Activated CD4-positive, alpha-beta memory T cell treated with anti-CD3 and anti-CD28 coated beads for 36 hours (primary cell): ENCODE results near the gene C4orf50. TPM values are rescaled to one million over a fixed set of nuclear protein-coding genes. Genes with fewer than 3 reads are reported as not detected.
A peak's percentile ranks its signal among the peaks of the same experiment; 100 is the strongest.
"Not testable (repeated sequence)": the region's sequence is repeated elsewhere in the genome, so short reads cannot be mapped to it uniquely, and the experiment has no call there.

Source experiments
- CTCF ChIA-PET: fragments of 350-600 bp; sonication (Branson Sonifier 250); formaldehyde crosslinking; loops from one replicate; lab custom pipeline; 2021; ENCODE audit warnings: antibody characterized with exemption, inconsistent platforms; lab: Charles Lee
- POLR2A ChIA-PET: fragments of 350-600 bp; sonication (Branson Sonifier 250); formaldehyde crosslinking; loops from one replicate; lab custom pipeline; 2021; ENCODE audit warnings: antibody characterized with exemption; lab: Charles Lee
- DNase-seq: peaks from one replicate; pipeline ENCODE4 v3.0.0-alpha.2; 2020
- H3K27ac Mint-ChIP-seq: one replicate; pipeline ENCODE4 v1.8.0; 2021; ENCODE audit warnings: mixed read lengths
- H3K27me3 Mint-ChIP-seq: one replicate; pipeline ENCODE4 v1.8.0; 2021; ENCODE audit warnings: mixed read lengths
- H3K36me3 Mint-ChIP-seq: one replicate; pipeline ENCODE4 v1.8.0; 2021; ENCODE audit warnings: mixed read lengths
- H3K4me1 Mint-ChIP-seq: one replicate; pipeline ENCODE4 v1.8.0; 2021; ENCODE audit warnings: low read depth, mixed read lengths
- H3K4me3 Mint-ChIP-seq: one replicate; pipeline ENCODE4 v1.8.0; 2021; ENCODE audit warnings: mild to moderate bottlenecking, mixed read lengths
- H3K9me3 Mint-ChIP-seq: one replicate; pipeline ENCODE4 v1.8.0; 2021; ENCODE audit warnings: mixed read lengths
- intact Hi-C: fragments of 100-400 bp; cut with micrococcal nuclease; formaldehyde crosslinking; loops from one replicate; pipeline ENCODE4 v1.15.1; 2023
- microRNA-seq: library from miRNA; unstranded; fragments of <30 nt; microRNA quantifications from one replicate; pipeline ENCODE4 v1.2.0, GENCODE V29; 2022; ENCODE audit warnings: borderline number of aligned reads, borderline microRNAs expressed, borderline replicate concordance
- total RNA-seq, 2 experiments: library from RNA; stranded (reverse); gene quantifications; one replicate each; pipeline ENCODE4 v1.2.3, GENCODE V29; 2021

Gene C4orf50
- total RNA-seq, 2 experiments from 2014 or later, result 0.07 to 0.10 TPM

- ChIA-PET POLR2A (no interaction called here), CTCF (no interaction called here)
- peak; percentile 76 for DNase-seq
- peaks cover 22% of the 10 kb centered on the region for H3K4me1 Mint-ChIP-seq
- intact Hi-C loops, result loop anchor here (2.0 kb wide), 1 partner anchor 105 kb away; no protein-coding TSS in a partner anchor
- no peak overlapping the region for H3K27ac Mint-ChIP-seq
- no peak overlapping the region for H3K4me3 Mint-ChIP-seq
- peaks cover 8% of the 10 kb centered on the region for H3K27me3 Mint-ChIP-seq
- no peaks in the 10 kb centered on the region for H3K36me3 Mint-ChIP-seq
- no peaks in the 10 kb centered on the region for H3K9me3 Mint-ChIP-seq
Observed at GRCh38 chr4:5863461-5864113, 154.6 kb downstream of the C4orf50 start.

- CTCF ChIA-PET, result no interaction called here
- intact Hi-C loops, result no loop called here
- H3K27me3 Mint-ChIP-seq, result no peaks in the 10 kb centered on the region
- POLR2A ChIA-PET, result no interaction called here
- no peak overlapping the region for H3K4me3 Mint-ChIP-seq
- no peaks in the 10 kb centered on the region for H3K9me3 Mint-ChIP-seq
- no peaks in the 10 kb centered on the region for H3K36me3 Mint-ChIP-seq
- H3K27ac Mint-ChIP-seq, result no peak overlapping the region
- DNase-seq, result no peak
- peaks cover under 1% of the 10 kb centered on the region for H3K4me1 Mint-ChIP-seq
Observed at GRCh38 chr4:5858020-5858769, 160.0 kb downstream of the C4orf50 start.

GRCh38 chr4:5857199-5857598 lies 161.0 kb downstream of the C4orf50 start:
- POLR2A ChIA-PET, result no interaction called here

GRCh38 chr4:5856362-5856761 lies 161.9 kb downstream of the C4orf50 start:
- H3K4me3 Mint-ChIP-seq, H3K27me3 Mint-ChIP-seq, H3K9me3 Mint-ChIP-seq, POLR2A ChIA-PET, DNase-seq, intact Hi-C loops, H3K4me1 Mint-ChIP-seq, CTCF ChIA-PET, H3K36me3 Mint-ChIP-seq, H3K27ac Mint-ChIP-seq: not testable (repeated sequence)

More at GRCh38 chr4:5857199-5857598, 161.0 kb downstream of the C4orf50 start:
- Mint-ChIP-seq H3K4me1 (no peaks in the 10 kb centered on the region), H3K36me3 (no peaks in the 10 kb centered on the region), H3K9me3 (no peaks in the 10 kb centered on the region), H3K27me3 (no peaks in the 10 kb centered on the region), H3K27ac (no peak overlapping the region), H3K4me3 (no peak overlapping the region)
- no peak for DNase-seq
- intact Hi-C loops, result no loop called here
- CTCF ChIA-PET, result no interaction called here

- intact Hi-C loops, result no loop called here
- Mint-ChIP-seq H3K9me3 (no peaks in the 10 kb centered on the region), H3K36me3 (no peaks in the 10 kb centered on the region), H3K4me1 (no peaks in the 10 kb centered on the region), H3K27ac (no peak overlapping the region), H3K4me3 (no peak overlapping the region), H3K27me3 (peaks cover 6% of the 10 kb centered on the region)
- POLR2A ChIA-PET, result no interaction called here
- CTCF ChIA-PET, result no interaction called here
- DNase-seq, result no peak
Observed at GRCh38 chr4:5854929-5855328, 163.3 kb downstream of the C4orf50 start.

- H3K27ac Mint-ChIP-seq, result no peak overlapping the region
- no peak for DNase-seq
- H3K36me3 Mint-ChIP-seq, result no peaks in the 10 kb centered on the region
- no peak overlapping the region for H3K4me3 Mint-ChIP-seq
- ChIA-PET CTCF (no interaction called here), POLR2A (no interaction called here)
- H3K9me3 Mint-ChIP-seq, result no peaks in the 10 kb centered on the region
- peaks cover 7% of the 10 kb centered on the region for H3K27me3 Mint-ChIP-seq
- H3K4me1 Mint-ChIP-seq, result no peaks in the 10 kb centered on the region
- intact Hi-C loops, result no loop called here
Observed at GRCh38 chr4:5852523-5853202, 165.6 kb downstream of the C4orf50 start.

GRCh38 chr4:5851637-5852301 lies 166.5 kb downstream of the C4orf50 start:
- ChIA-PET CTCF (no interaction called here), POLR2A (no interaction called here)
- intact Hi-C loops, result no loop called here
- H3K27me3 Mint-ChIP-seq, result peaks cover 7% of the 10 kb centered on the region
- H3K4me1 Mint-ChIP-seq, result no peaks in the 10 kb centered on the region
- no peak overlapping the region for H3K4me3 Mint-ChIP-seq
- no peak overlapping the region for H3K27ac Mint-ChIP-seq
- H3K36me3 Mint-ChIP-seq, result no peaks in the 10 kb centered on the region
- no peaks in the 10 kb centered on the region for H3K9me3 Mint-ChIP-seq
- no peak for DNase-seq

Small RNA genes lying within 50 kb of the gene (microRNA-seq; reads per million reads assigned to microRNA genes)
- gene MIR378D1, result not detected

Other genes with a start within 250 kb of the C4orf50 start
- gene CRMP1, start 125.3 kb downstream of the C4orf50 start, total RNA-seq, result not detected
- gene JAKMIP1, start 182.1 kb upstream of the C4orf50 start, total RNA-seq, result 10 to 100 TPM; 17.7 to 18.1 TPM